ENCODE measurements around the gene MRNIP. TPM values are rescaled to one million over a fixed set of nuclear protein-coding genes. Genes with fewer than 3 reads are reported as not detected.
A peak's percentile ranks its signal among the peaks of the same experiment; 100 is the strongest.

The MRNIP gene
- total RNA-seq, 1 donor from 2014 or later: 14.8 TPM

DNA sequence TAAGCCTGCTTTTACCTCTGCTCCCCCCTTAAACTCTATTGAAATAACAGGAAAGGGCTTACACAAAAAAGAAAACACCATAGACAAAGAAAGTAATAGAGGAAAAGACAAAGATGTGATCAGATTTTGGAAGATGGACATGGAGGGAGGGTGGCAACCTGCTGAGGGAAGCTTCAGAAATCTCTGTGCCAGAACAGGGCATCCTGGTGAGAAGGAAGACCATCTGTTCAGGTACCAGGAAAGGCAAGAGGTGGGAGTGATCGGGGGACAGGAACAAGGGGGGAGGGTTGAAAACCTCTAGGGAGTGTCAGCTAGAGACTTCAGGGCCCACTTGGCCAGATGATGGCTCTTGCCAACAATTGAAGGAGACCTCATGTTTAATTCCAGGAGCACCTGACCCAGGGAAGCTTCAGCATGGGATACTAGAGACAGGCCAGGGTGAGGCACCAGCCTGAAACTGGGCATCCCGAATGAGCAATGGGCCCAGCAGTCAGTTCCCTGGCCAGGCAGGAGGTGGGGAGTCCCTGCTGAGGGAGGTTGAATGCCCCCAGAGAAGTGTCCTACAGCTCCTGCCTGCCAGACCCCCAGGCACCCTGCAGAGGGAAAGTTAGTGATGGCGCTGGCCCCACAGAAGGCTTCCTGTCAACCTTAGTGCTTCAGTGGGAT lies 29.7 kb downstream of the MRNIP start:
- ATAC-seq (no peak), DNase-seq (peak; percentile 7)
- intact Hi-C loops (cut with micrococcal nuclease): no loop called here

DNA sequence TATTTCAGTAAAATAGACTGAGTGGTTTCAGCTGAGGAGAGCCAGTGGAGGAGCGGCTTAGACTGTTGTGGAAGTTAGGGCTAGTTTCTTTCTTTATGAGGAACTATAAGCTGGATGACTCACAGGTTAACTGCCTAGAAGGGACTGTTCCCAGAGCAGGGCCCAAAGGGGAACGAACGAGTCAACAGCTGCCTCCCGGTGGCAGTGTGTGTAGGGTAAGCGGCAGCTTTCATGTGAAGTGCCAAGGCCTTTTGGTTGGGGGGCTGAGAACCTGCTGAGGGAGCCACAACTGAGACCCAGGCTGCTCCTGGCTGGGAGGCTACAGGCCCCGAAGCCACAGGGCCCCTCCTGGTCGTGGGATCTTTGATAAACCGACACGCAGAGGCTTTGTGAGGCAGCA lies 30.9 kb downstream of the MRNIP start:
- intact Hi-C loops (cut with micrococcal nuclease): no loop called here
- ATAC-seq (peak; percentile 22), DNase-seq (peak; percentile 47)

DNA sequence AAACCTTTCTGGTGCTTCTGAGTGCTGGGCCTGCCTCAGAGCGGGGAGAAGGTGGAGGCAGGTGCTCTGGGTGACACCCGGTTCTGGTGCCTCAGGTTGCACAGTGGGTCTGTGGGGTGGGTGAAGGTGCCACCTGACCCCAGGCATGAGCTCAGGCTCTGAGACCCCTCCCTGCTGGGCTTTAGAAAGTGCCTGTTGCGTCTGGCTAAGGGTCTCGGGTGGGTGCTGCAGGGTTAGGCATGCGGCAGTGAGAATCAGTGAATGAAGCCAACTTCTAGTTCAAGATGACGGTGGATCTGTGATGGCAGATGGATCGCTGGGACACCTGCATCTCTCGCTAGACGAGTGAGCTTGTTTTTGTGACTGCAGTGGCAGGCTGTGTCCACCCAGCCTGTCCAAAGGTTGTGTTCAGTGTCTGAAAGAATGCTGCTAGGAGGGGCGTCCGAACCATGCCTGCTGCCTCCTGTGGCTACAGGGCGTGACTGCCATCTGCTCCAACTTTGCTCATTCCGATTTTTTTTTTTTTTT lies 32.9 kb downstream of the MRNIP start:
- no peak for ATAC-seq
- peak; percentile 26 for DNase-seq
- intact Hi-C loops (cut with micrococcal nuclease): no loop called here

DNA sequence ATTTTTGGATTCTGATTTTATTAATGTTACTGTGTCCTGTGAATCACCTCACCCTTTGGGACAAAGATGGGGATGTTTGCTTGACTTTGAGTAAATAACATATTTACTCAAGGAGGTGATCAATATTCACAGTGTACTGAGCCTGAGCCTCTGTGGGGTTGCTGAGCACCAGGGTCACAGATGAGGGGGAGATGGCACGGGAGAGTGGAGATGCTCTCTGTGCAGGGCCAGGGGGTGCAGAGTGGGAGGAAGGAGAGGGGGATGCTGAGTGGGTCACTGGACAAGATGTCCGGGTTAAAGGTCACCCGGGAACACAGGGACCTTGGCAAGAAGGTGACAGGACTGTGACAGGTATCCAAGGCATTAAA lies 33.9 kb downstream of the MRNIP start:
- intact Hi-C loops (cut with micrococcal nuclease): no loop called here
- peak; percentile 5 for DNase-seq
- no peak for ATAC-seq

DNA sequence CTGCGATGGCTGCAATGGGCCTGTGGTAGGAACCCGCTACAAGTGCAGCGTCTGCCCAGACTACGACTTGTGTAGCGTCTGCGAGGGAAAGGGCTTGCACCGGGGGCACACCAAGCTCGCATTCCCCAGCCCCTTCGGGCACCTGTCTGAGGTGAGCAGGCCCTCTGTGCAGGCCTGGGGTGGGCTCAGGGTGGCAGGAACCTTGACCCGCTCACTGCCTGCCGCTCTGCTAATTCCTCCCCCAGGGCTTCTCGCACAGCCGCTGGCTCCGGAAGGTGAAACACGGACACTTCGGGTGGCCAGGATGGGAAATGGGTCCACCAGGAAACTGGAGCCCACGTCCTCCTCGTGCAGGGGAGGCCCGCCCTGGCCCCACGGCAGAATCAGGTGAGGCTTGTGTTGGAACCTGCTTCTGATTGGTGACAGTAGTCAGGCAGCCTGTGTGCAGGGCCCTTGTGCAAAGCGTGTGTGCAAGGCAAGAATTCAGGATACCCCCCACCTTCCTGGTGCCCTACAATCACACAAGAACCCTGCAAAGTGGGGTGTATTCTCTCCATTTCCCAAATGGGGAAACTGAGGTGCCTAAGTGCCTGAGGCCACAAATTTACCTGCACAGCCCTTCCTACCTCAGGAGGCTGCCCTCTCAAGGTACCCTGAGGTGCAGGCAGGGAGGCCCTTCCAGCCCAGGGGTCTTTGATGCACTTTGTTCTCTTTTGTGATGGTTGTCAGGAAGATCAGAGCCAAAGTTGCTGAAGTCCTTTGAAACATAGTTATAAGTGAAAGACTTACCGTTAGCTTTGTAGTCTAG lies 34.5 kb downstream of the MRNIP start:
- intact Hi-C loops (cut with micrococcal nuclease): no loop called here
- peak; percentile 29 for DNase-seq
- ATAC-seq: no peak

DNA sequence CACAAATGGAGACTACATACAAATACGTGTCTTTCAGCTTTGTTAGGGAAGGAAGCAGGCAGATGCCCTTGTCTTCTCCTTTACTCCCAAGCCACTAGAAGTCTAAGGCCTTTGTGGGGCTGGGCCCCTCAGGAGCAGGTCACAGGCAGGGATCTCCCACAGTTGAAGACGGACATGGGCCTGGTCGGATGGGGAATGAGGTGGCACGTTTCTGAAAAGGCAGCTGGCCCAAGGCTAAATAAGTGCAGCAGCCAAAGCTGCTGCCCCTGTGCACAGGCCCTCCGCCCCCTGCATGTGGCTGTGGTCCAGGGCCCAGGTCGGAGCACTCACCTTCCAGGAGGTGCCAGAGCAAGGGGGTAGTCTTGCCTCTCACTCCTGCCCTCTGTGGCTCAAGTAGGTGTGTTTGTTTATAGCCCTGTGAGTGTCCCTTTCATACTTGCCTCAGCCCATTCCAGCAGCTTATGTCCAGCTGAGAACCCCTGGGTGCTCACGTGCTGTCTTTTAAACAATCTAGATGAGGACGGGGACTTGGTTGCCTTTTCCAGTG lies 36.1 kb downstream of the MRNIP start:
- intact Hi-C loops (cut with micrococcal nuclease): no loop called here
- ATAC-seq: no peak
- no peak for DNase-seq

DNA sequence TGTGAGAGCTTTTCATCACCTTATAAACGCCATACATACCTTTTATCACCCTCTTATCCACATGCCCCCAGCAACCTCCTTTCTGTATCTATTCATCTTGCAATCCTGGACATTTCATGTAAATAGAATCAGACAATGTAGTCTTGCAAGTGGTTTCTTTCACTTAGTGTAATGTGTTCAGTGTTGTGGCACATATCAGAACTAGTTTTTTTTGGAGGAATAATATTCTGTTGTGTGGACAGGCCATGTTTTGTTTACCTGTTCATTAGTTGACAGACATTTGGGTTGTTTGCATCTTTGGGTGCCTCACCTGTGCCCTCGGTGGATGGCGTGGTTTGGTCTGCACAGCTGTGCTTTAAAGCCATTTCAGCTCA lies 36.6 kb downstream of the MRNIP start:
- DNase-seq: no peak
- ATAC-seq: no peak
- intact Hi-C loops (cut with micrococcal nuclease): no loop called here

DNA sequence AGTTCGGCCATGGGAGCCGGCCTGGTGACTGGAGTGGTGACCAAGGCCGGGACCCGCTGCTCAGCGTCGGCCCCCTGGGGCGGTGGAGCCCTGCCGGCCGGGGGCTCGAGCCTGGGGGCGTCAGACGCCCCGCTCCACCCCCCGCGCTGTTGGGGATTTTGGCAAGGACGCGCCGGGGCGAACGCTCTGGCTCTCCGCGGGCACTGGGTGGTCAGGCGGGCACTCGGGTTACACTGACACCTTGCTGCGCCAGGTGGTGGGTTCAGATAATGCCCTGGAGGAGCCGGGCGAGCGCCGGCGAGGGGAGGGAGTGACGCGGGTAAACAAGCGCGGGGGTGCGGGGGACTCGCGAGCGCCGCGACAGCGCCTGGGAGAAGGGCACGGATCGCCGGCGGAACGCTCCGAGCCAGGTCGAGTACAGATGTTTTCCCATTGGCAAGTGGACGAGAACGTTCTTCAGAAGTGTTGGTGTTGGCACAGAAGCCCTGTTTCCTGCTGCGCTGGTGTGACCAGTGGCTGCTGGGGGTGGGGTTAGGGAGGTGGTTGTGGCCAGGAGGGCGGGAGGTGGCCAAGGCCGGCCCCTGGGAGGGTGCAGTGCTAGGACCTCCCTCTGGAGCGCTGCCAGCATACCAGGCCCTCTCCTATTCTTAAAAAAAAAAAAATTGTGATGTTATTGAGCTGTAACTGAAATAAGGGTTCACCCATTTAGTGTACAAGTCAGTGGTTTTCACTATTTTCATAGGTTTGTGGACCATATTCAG lies 37.1 kb downstream of the MRNIP start:
- intact Hi-C loops (cut with micrococcal nuclease): no loop called here
- peak; percentile 75 for ATAC-seq

DNA sequence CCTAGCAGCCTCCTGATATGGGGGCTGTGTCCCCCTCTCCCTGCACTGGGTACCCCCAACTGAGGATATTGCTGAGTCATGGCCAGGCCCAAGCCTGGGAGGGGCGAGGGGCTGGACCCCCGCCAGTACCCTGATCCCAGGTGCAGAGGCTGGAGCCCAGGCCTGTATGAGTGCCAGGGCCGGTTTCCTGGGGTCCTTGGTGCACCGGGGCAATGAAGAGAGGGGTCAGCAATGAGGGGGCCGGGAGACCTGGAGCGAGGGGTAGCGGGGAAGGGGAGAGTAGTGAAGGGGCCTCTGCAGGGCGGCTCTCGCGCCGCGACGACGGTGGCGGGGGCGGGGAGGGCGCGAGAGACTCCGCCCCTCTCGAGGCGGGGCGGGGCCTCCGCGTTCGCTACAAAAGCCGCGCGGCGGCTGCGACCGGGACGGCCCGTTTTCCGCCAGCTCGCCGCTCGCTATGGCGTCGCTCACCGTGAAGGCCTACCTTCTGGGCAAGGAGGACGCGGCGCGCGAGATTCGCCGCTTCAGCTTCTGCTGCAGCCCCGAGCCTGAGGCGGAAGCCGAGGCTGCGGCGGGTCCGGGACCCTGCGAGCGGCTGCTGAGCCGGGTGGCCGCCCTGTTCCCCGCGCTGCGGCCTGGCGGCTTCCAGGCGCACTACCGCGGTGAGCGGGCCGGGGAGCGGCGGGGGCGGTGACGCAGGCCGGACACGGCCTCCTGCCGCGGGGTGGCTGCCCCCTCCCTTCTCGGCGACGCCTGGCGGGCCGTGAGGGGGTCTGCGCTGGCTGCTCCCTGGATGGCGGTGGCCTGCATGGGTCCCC lies 37.9 kb downstream of the MRNIP start, which contains the start of gene SQSTM1:
SQSTM1 (plus strand) TSS at position 423 of the 815 bp plus-strand sequence; CDS start at position 455, 32 bp downstream.
- intact Hi-C loops (cut with micrococcal nuclease): no loop called here
- ATAC-seq (peak; percentile 75), DNase-seq (peak; percentile 93)

More for the DNA sequence above, 37.1 kb downstream of the MRNIP start:
- peak; percentile 97 for DNase-seq

DNA sequence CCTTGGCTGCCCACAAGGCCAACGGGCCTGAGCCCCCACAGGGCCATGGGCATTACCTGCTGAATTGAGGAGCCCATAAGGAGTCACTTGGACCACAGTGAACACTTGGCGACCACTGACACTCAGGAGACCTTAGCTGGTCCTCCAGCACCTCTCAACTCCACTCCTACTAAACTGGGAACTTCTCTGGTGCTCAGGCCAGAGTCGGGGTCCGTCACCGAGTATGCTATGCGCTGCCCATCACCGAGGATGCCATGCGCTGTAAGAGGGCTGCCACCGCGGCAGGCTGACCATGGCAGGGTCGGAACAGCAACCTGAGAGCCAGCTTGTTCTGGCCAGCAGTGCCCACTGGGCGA lies 38.5 kb downstream of the MRNIP start:
- ATAC-seq: no peak
- intact Hi-C loops (cut with micrococcal nuclease): no loop called here

DNA sequence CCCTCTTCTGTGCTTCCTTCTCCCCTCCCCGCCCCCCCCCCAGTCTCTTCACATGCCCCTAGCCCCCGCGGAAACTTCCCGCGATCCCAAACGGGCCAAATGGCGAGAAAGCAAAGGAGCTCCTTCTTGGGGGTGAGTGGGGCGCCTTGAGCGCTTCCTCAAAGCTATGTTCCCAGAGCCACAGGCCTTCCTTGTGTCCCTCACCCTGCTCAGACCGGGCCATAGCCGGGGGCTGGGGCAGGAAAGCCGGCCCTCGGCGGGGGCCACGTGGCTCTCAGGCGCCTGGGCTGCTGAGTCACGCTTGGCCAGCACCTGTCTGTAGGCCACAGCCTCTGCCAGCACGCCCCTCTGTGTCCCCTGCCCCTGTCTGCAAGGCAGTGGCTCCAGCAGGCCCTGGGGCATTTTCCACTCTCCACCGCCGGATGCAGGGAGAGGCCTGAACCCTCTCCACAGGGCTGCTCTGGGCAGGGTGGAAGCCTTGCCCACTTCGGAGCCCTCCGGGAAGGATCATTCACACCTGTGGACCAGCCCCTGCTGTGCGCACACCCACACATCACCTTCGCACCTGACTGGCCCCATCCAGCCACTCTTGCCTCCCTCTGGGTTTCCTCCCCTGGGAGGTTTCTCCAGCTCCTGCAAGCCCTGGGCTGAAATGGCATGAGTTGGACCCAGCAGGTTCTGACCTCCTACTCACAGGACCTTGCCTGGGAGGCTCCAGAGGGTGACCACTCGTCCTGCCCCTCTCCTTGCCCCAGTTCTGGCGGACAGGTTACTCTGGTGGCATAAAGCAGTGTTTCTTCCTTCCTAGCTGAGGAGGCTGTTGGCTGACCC lies 39.1 kb downstream of the MRNIP start:
- DNase-seq (peak; percentile 78), ATAC-seq (peak; percentile 22)
- intact Hi-C loops (cut with micrococcal nuclease): no loop called here

More for the DNA sequence above, 38.5 kb downstream of the MRNIP start:
- no peak for DNase-seq

DNA sequence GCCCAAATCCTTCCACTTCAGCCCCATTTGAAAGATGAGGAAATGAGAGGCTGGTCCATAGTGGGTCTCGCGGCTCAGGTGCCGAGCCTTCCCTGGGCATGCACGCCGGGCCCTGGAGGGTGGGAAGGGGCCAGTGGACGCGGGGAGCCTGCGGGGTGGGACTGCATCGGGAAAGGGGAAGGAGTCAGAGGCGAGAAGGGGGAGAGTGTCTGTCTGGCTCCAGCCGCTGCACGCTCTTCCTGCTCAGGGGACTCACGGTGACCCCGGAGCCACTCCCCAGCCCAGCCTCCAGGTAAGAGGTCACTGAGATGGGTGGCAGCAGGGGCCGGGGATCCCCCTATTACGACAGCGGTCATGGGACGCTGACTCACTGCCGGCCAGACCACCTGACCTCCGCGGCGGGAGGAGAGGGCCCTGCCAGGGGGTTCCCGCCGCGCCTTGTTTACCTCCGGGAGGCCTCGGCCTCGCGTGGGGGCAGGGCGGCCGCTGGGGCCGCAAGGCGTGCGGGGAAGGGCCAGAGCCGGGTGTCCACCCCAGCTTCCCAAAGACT lies 39.8 kb downstream of the MRNIP start:
- DNase-seq (peak; percentile 96), ATAC-seq (peak; percentile 74)
- intact Hi-C loops (cut with micrococcal nuclease): no loop called here

DNA sequence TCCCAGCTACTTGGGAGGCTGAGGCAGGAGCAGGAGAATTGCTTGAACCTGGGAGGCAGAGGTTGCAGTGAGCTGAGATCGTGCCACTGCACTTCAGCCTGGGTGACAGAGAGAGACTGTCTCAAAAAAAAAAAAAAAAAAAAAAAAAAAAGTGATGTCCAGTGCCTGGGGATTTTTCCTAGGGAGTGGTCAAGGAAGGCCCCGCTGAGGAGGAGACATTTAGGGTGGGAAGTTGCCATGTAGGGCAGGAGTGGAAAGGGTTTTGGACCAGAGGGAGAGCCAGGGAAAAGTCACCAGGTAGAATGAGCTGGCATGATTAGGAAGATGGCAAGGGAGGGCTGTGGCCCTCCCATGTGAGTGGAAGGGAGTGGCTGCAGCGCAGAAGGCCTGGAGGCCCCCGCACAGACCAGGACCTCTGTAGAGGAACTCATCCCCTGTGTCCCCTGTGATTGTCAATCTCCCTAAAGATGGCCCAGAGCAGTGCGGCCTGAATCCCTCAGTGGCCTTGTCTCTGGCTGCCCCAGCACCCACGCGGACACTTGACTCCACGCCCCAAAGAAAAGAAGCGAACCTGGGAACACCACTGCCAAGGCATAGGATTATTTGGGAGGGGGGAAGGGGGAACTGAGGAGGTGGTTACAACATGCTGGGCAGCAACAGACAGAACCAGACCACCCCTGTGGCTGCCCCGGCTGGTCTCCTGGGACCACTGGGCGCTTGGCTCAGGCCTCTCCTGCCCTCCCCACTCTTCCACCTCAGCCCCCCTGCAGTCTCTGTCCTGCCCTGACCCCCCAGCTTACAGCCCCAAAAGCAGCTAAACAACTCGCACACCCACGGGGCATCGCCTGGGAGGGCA lies 40.5 kb downstream of the MRNIP start:
- ATAC-seq (no peak), DNase-seq (no peak)
- intact Hi-C loops (cut with micrococcal nuclease): no loop called here

DNA sequence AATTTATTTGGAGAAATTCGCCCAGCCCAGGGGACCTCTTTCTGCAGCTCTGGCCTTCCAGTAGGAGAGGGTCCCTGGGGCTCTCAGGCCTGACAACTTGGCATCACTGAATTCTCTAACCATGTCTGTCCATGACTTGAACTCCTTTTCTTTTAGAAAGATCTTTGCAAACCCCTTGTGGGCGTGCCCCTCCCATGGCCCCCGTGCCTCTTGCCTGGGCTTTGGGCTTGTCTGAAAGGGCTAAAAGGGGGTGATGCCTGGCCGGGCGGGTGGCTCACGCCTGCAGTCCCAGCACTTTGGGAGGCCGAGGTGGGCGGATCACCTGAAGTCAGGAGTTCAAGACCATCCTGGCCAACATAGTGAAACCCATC lies 41.2 kb downstream of the MRNIP start:
- intact Hi-C loops (cut with micrococcal nuclease): no loop called here
- DNase-seq (peak; percentile 36), ATAC-seq (no peak)

DNA sequence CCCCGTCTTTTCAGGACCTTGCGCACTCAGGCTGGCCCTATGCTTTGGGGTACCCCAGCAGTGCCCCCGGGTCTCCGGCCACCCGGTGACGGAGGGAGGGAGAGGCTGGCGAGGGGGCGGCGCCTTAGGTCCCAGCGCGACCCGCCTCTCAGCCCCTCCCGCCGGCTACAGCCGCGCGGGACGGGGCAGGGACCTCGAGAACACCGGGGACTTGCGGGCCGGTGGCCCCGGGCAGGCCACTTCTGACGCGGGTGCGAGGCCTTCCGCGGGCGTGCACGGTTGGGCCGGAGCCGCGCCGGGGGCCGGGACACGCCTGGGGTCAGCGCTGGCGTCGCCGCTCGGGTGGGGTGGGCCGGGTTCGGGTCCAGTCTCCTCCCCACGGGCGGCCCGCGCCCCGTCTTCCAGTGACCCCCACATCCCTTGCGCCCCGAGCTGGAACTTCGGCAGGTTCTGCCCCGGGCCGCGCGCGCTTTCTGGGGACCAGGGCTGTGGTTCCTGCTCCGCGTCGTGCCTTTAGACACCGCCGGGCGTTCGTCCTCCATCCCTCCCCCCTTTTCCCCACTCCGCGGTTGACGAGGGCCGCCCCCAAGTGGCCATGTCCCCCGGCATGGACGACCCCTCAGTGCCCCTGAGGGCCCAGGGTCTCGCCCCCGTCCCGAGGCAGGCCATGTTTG lies 41.7 kb downstream of the MRNIP start:
- ATAC-seq: no peak
- DNase-seq: peak; percentile 65
- intact Hi-C loops (cut with micrococcal nuclease): no loop called here

DNA sequence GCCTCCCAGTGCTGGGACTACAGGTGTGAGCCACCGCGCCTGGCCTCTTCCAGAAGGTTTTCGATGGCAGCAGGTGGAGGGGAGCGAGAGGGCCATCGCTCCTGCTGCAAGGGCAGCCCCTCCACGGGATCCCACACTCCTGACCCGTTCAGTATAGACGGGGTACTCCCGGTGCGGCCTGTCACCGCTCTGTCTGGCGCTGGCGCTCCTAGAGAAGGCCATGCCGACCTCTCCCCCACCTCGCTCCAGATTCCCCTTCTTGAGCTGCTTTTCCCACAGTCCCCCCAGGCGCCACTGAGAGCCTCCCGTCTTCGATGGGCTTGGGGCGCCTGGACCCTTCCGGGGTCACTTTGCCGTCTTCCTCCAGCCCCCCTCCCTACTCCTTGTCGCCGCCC lies 42.2 kb downstream of the MRNIP start:
- intact Hi-C loops (cut with micrococcal nuclease): no loop called here
- DNase-seq (peak; percentile 34), ATAC-seq (no peak)
